ENCODE measurements around the gene VPS37C.

The VPS37C gene

GRCh38 chr11:61080526-61080925, 80.7 kb downstream of the VPS37C start:
- DNase-seq (ENCODE audit: low read depth in 1 of 2, low spot score in 1 of 2) = no peak
- Histone ChIP-seq H3K27ac (replicated peaks) (no peak overlapping the region), H3K27me3 (ENCODE audit: insufficient read depth, poor library complexity, severe bottlenecking) (peaks cover 4% of the 10 kb centered on the region), H3K4me3 (replicated peaks; ENCODE audit: insufficient read depth, low read length) (no peak overlapping the region)
- TF ChIP-seq CTCF (IDR thresholded peaks at IDR 0.05; ENCODE audit: insufficient read depth, low read length) (no peak), REST (IDR thresholded peaks at IDR 0.05; ENCODE audit: insufficient replicate concordance, low read depth) (no peak), GABPA (IDR thresholded peaks at IDR 0.05; ENCODE audit: low read depth) (no peak), POLR2AphosphoS5 (IDR thresholded peaks at IDR 0.05; ENCODE audit: low read depth) (no peak), SPI1 (IDR thresholded peaks at IDR 0.05; ENCODE audit: borderline replicate concordance, low read depth) (no peak)

Measured in HL-60 (cell line).